DND-41 (cell line): ENCODE data around the gene ATP6V0C.

Experiments used
- ATAC-seq: fragments of 200-7000 bp; cut with Tn5 transposase; 3 replicates; pipeline ENCODE4 v1.9.1; 2021; ENCODE audit warnings: low read depth; ENCODE audit not compliant: insufficient read depth
- DNase-seq: peaks from one replicate; pipeline ENCODE4 v3.0.0-alpha.2; 2020
- H2AFZ ChIP-seq: 2 replicates; pipeline ENCODE4 v1.6.0; 2012; ENCODE audit warnings: low read depth, low read length
- H3K27ac ChIP-seq: 2 replicates; pipeline ENCODE4 v1.5.1; 2012; ENCODE audit warnings: low read length, inconsistent platforms
- H3K27me3 ChIP-seq: fragments of 200-600 bp; sonication (generic); 2 replicates; pipeline ENCODE4 v1.6.0; 2012; ENCODE audit warnings: low read length, mild to moderate bottlenecking, inconsistent platforms; ENCODE audit not compliant: insufficient read depth, poor library complexity
- H3K36me3 ChIP-seq: 2 replicates; pipeline ENCODE4 v1.5.1; 2012; ENCODE audit warnings: low read length, inconsistent platforms; ENCODE audit not compliant: insufficient read depth
- H3K4me1 ChIP-seq: 2 replicates; pipeline ENCODE4 v1.5.1; 2012; ENCODE audit warnings: mild to moderate bottlenecking, low read length; ENCODE audit not compliant: insufficient read depth
- H3K4me2 ChIP-seq: 2 replicates; pipeline ENCODE4 v1.6.0; 2012; ENCODE audit warnings: mild to moderate bottlenecking, moderate library complexity, low read length, inconsistent platforms; ENCODE audit not compliant: insufficient read depth
- H3K4me3 ChIP-seq, 2 experiments: fragments of 200-600 bp in 1 of 2; shearing (Covaris generic) in 1 of 2; 2 replicates each; pipeline ENCODE4 v1.5.1; 2012 to 2016; ENCODE audit warnings: inconsistent platforms in 2 of 2, low read length in 2 of 2, mild to moderate bottlenecking in 2 of 2, low read depth in 1 of 2, moderate library complexity in 1 of 2
- H3K79me2 ChIP-seq: 2 replicates; pipeline ENCODE4 v1.6.0; 2012; ENCODE audit warnings: low read length, inconsistent platforms; ENCODE audit not compliant: insufficient read depth
- H3K9ac ChIP-seq: 2 replicates; pipeline ENCODE4 v1.6.0; 2012; ENCODE audit warnings: low read depth, mild to moderate bottlenecking, inconsistent platforms, low read length, moderate library complexity
- H3K9me3 ChIP-seq: 2 replicates; pipeline ENCODE4 v1.5.1; 2012; ENCODE audit warnings: low read length, moderate library complexity, mild to moderate bottlenecking, inconsistent platforms; ENCODE audit not compliant: insufficient read depth, severe bottlenecking
- H4K20me1 ChIP-seq: 2 replicates; pipeline ENCODE4 v1.6.0; 2012; ENCODE audit warnings: low read length; ENCODE audit not compliant: insufficient read depth
- CTCF ChIP-seq: IDR thresholded peaks from 2 replicates; pipeline ENCODE4 v1.5.1; 2012; ENCODE audit warnings: borderline replicate concordance, low read length, moderate library complexity, mild to moderate bottlenecking; ENCODE audit not compliant: poor library complexity, severe bottlenecking; ENCODE audit errors: extremely low read depth
- EZH2 ChIP-seq: IDR thresholded peaks from 3 replicates; pipeline ENCODE4 v1.6.1; 2012; ENCODE audit warnings: borderline replicate concordance, low read depth, mild to moderate bottlenecking, moderate library complexity, low read length, inconsistent platforms; ENCODE audit not compliant: severe bottlenecking

The ATP6V0C gene

DNA sequence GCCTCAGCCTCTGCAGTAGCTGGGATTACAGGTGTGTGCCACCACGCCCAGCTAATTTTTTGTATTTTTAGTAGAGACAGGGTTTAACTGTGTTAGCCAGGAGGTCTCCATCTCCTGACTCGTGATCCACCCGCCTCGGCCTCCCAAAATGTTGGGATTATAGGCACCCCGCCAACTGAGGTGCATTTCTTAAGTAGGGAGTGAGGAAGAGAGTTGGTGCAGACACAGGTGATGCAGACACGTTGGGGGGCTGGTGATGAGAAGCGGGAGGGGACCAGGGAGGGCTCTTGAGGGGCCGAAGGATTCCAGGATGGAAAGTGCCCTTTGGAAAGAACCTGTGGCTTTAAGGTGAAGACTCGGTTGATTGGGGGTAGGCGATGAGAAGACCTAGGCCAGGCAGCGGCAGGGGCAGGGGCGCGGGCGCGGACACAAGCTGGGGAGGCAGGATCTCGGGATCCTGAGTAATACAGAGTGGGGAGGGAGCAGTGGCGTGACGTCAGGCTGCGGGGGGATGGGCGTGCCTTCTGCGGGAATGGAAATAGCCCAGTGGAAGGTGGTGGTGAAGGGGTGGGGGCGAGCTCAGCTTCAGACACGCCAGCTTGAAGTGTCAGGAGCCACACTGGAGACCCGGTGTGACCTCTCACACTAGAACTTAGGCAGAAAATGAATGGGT, 2.5 kb upstream of the ATP6V0C start:
- Histone ChIP-seq H3K4me3 (no peak overlapping the region), H3K9ac (no peak overlapping the region), H3K79me2 (peaks cover 25% of the 10 kb centered on the region), H3K27ac (no peak overlapping the region), H3K4me1 (peaks cover 26% of the 10 kb centered on the region), H3K36me3 (peaks cover 7% of the 10 kb centered on the region), H4K20me1 (peaks cover 19% of the 10 kb centered on the region), H2AFZ (no peak overlapping the region), H3K9me3 (no peaks in the 10 kb centered on the region), H3K27me3 (no peaks in the 10 kb centered on the region), H3K4me2 (no peak overlapping the region)
- TF ChIP-seq EZH2 (no peak), CTCF (no peak)
- no peak for ATAC-seq
- no peak for DNase-seq

DNA sequence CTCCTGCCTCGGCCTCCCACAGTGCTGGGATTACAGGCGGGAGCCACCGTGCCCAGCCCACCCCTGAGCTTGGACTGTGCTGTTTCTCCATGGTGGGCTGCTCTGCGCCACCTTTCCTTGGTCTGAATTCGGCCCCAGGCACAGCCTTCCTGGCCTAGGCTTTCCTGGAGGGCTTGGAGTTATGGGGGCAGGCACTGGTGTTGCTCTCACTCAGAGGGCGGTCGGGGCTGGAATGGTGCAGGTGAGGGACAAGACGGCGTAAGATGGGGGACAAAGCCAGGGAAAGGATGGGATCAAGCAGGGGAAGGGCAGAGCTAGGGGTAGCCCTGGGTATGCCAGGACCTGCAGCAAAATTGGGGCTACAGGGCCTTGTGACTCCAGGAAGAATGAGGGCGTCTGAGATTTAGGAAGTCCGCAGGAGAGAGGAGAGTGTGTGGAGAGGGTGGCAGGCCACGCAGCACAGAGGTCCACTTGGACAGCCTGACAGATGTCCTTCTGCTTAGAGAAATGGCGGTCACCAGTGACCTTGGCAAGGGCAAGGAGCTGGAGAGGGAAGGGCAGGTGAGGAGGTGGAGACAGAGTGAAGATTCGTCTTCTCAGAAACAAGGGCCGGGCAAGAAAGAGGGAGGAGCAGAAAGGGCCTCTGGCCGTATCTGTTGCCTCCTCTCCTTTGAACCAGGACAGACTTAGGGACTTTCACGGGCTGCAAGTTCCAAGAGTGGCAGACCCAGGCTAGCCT, 1.6 kb upstream of the ATP6V0C start:
- TF ChIP-seq EZH2 = no peak
- Histone ChIP-seq H3K36me3 (peaks cover 13% of the 10 kb centered on the region), H3K9me3 (no peaks in the 10 kb centered on the region), H3K79me2 (peaks cover 34% of the 10 kb centered on the region), H3K4me3 (no peak overlapping the region), H3K4me1 (peaks cover 35% of the 10 kb centered on the region), H3K4me2 (peak overlapping the region; percentile 80; the same call in 1 of the 2 replicates), H2AFZ (no peak overlapping the region), H4K20me1 (peaks cover 28% of the 10 kb centered on the region), H3K9ac (peak overlapping the region; percentile 2; the same call in 1 of the 2 replicates), H3K27ac (no peak overlapping the region), H3K27me3 (no peaks in the 10 kb centered on the region)
- ATAC-seq (no peak), DNase-seq (no peak)

- ATAC-seq = peak; percentile 23
- Histone ChIP-seq H3K27ac (peak overlapping the region; percentile 89), H3K36me3 (peaks cover 13% of the 10 kb centered on the region), H3K9me3 (no peaks in the 10 kb centered on the region), H3K9ac (peak overlapping the region; percentile 95), H3K4me1 (peaks cover 42% of the 10 kb centered on the region), H3K79me2 (peaks cover 41% of the 10 kb centered on the region), H3K27me3 (no peaks in the 10 kb centered on the region), H2AFZ (peak overlapping the region; percentile 64), H4K20me1 (peaks cover 35% of the 10 kb centered on the region), H3K4me2 (peak overlapping the region; percentile 80), H3K4me3 (peak overlapping the region in 1 of 2 experiments; percentile 92; a peak in 2 of 4 replicates)
- DNase-seq = peak; percentile 57
- TF ChIP-seq CTCF (peak; percentile 52), EZH2 (no peak)
Measured at GRCh38 chr16:2512735-2513404, 882 bp upstream of the ATP6V0C start.
